ENCODE results near the gene NPL.

GRCh38 chr1:182834326-182834725 lies 44.8 kb downstream of the NPL start:
- TF ChIP-seq ZNF644 (tag; IDR thresholded peaks at IDR 0.05; ENCODE audit: low read depth) (no peak), MTA1 (IDR thresholded peaks at IDR 0.05; ENCODE audit: borderline replicate concordance) (no peak), USF2 (CRISPR knock-in tag; IDR thresholded peaks at IDR 0.05) (no peak), EZH2 (IDR thresholded peaks at IDR 0.05; ENCODE audit: borderline replicate concordance, low read depth, low read length) (no peak), CTCF (IDR thresholded peaks at IDR 0.05 in 2 of 3, conservative IDR thresholded peaks at IDR 0.05 in 1 of 3; ENCODE audit: insufficient read depth in 2 of 3, low read depth in 1 of 3, low read length in 3 of 3) (no peak), CHD2 (IDR thresholded peaks at IDR 0.05; ENCODE audit: low read depth, low read length) (no peak), MXI1 (IDR thresholded peaks at IDR 0.05; ENCODE audit: low read depth, low read length) (no peak)

Measured in K562 (cell line).